SKM-1 (cell line): Measurements from ENCODE around the gene KAT6B.
"Not testable (repeated sequence)": the region's sequence is repeated elsewhere in the genome, so short reads cannot be mapped to it uniquely, and the experiment has no call there.

Experiments used
- DNase-seq: peaks from one replicate; lab custom pipeline; 2025; ENCODE audit not compliant: unreplicated experiment; lab: John Stamatoyannopoulos, UW

The KAT6B gene

DNA sequence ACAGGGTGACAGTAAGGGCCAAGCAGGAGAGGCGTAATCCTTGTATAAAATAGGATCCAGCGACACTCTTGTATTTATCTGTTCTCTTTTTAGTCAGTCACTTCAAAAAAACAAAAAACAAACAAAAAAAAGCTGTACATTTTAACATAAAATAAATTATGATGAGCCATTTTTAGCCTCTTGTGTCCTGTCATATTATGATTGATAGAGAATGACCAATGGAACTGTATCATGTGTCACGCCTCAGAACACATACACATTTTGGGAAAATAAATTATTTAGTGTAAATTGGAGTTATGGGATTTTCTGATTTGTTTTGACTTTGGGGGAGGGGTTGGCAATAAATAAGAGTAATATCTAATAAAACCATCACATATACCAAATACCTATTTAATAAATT is 205.7 kb downstream of the KAT6B start:
- no peak for DNase-seq

DNA sequence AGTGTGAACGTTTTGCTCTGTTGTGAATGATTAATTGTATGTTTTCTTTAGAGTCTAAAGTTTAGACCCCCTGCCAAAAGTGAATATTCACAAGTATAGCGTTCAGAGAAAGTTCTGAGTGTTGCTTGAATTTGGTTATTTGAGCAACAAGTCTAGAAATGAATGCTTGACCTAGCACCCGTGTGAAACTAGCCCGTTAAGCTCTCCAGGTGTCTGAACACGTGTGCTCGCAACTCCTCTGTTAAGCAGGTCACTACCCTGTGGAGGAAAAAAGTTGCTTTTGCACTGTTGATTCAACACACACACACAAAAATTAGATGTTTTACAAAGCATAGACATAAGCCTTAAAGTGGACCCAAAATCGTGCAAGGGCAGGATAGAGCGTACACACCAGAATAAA is 206.4 kb downstream of the KAT6B start:
- DNase-seq, result no peak

DNA sequence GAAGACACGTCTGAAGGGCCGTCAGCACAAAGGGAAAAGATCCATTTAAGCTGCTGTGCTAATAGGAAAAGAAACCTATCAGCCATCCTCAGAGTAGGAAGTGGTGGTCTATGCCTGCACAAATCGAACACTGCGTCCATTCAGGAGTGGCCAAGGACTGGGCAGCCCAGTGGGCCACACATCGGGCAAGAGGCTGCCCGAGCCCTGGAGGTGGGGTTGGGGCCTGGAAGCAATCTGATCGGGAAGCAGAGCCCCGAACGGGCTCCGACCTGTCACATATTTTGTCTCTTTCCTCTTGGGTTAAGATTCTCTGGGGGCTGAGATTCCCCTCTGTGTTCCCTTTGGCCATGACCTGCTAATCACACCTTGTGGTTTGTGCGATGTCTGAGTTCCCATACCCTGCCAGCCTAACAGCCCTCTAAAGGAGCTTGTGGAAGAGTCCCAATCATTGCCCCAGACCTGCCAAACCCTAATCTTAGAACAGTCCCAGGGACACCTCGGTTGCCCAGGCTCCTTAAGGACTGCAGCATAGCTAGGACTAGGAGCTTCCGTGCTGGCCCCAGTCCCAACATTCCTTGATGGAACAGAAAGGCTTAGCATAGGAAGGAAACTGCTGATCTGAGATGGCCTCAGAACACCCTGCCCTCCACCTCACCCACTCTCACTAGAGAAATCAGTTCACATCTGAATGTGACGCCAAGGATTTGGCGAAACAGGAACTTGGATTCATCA is 207.2 kb downstream of the KAT6B start:
- DNase-seq, result no peak

DNA sequence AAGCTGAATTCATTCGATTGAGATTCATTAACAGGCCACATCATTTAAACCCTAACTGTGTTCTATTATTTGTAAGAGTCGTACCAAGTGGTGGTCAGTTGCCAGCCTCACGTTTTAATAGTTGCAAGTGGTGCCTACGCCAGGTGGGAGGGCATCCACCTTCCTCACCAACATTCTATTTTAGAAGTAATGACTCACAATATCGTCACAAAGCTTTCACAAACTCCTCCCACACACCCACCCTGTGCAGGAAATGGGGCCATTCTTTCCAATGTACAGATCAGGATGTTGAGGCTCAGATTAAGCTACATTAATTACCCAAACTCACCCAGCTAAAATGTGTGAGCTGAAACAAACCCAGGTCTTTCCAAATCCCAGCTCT is 207.7 kb downstream of the KAT6B start:
- DNase-seq, result no peak

DNA sequence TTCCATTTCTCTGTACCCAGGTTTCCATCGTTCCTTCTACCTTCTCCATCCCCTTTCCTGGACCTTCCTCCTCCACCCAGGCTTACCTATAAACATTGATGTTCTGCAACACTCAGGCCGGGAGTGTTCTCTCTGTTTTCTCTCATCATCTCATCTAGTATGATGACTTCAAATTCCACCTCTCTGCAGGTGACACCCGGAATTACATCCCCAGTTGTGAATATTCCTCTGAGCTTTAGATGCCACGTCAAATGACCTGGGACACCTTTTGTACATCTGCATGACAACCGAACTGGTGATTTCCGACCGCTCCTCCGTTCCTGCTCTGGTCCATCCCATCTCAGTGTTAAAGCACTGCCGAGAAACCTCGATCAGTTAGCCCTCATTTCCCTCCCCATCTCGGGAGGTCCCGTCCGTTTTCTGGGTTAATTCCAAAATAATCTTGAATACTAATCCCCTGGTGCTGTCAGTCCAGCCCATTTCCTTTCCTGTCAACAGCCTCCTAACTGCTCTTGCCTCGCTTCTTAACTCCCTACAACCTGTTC is 208.4 kb downstream of the KAT6B start:
- DNase-seq, result no peak

DNA sequence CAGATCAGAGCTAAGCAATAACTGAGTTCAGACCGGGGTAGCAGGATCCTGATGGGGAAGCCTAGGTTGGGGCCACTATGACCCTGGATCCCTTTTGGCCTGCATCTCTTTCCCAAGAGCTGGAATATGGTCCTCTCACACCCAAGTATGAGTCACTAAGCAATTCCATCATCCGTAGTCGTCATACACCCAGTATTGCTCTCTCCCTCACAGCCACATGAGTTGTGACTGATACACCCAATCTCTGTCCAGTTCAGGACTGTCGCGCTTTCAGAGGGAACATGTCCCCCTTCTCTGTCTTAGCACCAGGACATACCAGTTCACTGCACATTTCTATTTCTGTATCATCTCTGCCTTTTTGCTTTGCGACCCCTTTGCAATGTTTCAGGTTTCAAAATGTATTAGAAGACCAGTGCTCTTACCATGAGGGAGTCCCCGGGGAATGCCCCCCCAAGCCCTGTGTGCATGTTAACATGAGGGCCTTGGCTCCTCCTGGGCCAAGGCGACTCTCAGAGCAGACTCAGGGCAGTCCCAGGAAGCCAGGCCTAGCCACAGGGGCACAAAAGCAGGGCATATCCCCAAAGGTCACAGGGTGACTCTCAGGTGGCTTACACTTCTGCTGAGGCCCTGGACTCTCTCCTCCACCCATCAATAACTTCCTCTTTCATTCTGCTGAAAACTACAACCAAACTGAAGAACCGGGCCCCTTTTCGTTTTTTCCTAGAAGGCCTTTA is 209.7 kb downstream of the KAT6B start:
- DNase-seq, result no peak

DNA sequence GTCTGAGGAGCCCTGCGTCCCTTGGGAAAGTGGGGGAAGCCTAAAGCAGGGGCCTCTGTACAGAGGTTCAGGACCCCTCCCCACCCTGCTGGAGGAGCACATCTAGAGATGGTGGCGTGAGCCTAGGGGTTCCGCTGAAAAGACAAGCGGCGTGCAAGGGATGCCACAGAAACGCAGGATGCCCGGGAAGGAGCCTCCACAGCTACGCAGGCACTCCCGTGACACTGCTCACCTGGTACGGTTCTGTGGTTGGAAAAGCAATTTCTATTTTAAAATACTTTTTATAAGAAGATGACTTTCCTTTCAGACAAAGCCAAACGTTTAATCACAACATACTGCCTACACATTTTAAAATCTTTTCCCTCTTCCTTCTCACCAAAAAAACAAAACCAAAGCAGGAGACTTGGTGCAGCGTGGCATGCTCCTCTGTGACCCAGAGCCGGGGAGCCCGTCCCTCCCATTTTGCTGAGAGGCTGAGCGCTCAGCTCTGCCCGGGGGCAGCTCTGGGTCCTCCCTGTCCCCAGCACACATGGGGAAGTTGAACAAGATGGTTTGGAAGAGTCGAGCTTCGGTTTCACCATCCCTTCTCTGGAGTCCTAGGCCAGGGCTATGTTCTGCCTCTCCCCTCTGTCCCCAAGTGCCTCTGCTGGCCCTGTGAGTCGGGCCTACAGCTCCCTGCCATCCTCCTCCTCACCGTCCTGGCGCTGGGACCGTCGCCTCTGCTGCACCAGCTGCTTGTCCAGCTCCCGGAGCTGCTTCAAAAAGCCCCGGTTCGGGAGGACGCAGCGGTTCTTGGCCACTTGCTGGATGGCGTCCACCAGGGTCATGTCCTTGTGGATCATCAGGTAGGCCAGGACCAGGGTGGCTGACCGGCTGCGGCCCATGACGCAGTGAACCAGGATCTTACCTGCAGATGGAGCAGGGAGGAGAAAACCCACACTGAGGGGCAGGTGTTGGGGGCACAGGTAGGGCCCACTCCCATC is 211.1 kb downstream of the KAT6B start:
- no peak for DNase-seq

DNA sequence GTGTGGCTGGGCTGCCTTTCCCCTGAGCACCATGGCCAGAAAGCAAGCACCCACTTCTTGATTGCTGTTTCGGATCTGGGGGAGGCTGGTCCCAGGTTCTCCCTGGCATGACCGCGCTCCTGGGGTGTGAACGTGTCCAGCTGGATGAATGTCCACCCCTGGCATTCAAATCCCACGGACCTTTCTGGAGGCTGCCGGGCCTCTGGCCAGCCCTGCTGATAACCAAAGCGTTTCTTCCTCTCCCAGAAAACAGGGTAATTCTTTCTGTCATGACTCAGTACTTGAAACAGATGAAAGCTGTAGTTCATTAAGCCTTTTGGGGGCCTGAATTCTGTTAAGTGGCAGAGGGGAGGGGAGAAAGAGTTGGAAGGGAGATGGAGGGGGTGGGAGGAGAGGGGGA is 211.9 kb downstream of the KAT6B start:
- DNase-seq, result no peak

DNA sequence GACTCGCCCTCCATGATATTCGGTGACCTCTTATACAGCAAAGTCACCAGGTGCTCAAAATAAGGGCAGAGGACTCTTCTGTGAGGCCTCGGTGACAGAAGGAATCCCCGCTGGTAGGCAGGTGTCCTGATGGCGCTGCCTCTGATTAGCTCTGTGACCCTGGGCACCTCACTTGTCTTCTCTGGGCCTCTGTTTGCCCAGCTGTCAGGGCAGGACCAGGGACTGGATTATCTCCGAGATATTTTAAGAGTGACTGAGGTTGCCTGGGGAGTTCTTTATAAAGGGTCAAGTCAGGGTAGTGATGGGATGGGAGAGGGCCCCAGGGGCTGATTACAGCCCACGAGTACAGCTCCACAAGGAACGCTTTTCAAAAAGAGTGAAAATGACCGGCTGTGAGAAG is 214.2 kb downstream of the KAT6B start:
- no peak for DNase-seq

DNA sequence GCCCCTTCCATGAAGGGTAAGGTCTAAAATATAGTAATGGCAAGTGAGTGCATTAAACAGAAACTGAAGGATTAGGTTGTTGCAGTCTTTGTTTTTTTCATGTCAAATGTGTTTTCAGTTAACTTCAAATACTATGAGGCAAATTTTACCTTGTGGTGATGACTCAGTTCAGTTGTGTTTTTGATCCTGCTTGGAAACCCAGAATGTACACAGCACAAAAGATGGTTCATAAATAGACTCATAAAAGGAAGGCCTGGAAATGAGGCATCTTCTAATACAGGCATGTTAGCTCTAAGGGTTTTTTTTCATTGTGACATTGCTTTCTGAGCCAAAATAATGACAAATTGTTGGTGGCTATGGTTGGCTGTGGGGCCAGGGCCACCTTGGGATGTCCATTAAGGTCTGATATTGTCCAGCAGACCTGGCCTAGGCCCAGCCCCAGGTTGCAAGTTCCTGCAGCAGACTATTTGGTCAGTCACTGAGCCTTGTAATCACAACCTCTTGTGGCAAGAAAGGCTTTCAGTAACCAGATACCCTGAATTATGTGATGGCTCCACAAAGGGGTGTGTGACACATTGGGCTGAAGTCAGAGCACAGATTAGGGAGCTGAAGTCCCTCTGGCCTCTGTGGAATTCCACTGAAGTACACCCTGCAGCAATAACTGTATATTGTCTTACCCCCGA is 216.0 kb downstream of the KAT6B start:
- DNase-seq, result no peak

DNA sequence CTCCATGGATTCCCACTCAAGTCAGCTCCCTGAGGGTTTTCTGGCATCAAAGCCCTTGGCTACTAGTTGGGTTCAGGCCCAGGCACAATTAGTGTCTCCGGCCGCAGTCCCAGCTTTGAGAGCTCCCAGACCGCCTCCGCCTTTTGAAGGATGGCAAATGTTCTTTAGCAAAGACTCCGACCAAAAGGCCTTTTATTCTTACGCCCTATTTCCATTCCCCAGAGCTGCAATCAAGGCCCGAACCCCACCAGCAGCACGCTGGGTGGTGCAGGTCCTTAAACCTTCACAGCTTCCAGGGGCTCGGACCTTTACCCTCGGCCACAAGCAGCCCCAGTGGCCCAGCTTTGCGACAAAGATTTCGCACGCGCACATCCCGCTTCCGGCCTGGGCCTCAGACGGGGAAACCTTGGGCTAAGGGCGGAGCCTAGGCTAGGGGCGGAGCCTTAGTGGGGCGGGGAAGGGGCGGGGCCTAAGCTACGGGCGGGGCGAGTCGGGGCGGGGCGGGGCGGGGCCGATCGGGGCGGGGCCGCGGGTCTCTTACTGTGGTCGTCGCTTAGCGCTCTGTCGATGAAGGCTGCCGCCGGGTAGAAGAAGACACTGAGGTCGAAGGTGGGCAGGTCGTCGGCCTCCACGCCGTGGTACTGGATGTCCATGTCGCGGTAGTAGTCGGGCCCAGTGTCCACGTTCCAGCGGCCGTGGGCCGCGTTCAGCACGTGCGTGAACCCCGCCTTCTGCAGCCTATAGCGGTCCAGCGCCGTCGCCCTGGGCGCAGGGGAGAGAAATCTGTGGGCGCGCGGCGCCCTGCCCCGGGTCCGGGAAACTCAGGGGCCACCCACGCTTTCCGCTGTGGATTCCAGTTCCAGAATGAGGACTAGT is 217.1 kb downstream of the KAT6B start:
- DNase-seq, result no peak

DNA sequence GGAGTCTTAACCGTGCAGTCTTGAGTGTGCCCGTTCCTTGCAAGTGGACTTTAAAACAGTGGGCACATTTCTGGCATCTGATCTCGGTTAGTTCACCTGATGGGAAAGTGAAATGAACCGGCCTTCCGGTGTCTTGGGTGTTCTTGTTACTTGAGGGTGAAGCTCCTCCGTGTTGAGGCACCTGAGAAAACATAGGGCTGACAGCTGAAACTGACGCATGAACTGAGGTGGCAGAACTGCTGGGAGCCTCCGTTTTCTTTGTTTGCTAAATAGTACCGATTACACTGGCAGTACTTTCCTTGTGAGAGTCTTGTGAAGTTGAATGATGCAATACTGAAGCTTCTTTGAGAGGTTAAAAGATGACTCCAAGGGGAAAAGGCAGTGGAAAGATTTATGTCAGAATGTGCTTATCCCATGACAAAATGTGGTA is 222.3 kb downstream of the KAT6B start:
- DNase-seq, result no peak

DNA sequence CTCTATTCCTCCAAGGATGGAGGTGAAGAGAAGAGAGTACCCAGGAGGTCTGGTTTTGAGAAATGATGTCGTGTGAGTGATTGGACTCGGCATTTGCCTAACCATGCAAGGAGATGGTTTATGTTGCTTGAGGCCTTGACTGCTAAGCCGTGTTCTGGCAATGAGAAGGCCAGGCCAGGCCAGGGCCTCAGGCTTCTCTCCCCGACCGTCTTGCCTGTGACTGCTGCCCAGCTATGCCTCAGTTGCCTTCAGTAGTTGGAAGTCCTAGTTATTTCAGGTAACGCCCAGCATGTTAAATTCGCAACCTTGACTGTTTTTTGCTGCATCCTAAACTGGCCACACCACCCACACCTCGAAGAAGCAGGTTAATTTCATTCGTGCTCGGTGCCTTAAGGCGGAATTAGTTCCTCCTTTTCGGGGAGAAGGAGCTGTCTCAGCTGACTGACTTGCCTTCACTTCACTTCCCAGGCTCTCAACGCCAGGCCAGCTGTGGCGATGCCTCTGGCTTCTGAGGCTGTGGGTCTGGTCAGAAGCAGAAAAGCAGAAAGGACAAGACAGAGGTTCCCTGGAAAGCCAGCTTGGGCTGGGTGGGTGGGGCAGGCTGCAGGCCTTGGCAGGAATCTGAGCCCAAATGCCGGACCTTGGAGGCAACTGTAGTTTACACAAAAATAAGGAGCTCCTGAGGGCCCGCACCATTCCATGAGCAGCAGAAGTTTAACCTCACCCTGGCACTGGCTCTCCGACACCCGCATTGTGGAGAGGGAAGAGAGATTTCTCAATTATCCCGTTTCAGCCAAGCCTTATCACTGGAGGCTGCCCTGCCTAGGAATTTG is 223.1 kb downstream of the KAT6B start:
- no peak for DNase-seq

DNA sequence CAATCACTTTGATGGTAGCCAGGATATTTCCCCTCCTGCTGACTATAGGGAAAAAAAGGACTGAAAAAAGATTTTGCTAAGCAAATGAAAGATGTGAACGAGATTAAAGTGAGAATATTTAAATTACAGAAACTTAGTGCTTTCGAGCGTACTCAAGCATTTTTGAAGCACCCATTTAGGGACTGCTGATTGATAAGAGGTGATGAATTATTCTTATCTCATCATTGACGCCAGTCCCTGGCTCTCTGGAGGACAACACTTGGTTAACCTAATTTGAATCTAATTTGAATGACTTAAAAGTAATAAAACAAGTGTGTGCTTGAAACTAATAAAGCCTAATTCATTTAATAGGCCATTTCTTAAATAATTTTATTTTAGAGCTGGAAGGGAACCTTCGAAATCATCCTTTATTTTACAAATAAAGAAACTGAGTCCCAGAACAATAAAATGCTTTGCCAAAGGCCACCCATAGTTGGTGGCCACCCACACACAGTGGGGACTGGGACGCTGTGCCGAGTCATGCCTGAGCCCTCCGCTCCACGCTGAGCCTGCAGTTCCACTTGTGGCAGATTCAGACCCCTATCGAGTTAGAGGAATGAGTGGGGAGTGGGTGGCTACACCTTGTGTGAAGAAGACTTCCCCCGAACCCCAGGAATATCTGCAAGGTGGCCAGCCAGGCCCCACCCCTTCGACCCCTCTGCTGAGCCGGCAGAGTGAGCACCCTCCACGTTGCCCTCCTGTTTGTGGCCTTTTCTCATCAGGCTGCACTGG is 223.9 kb downstream of the KAT6B start:
- no peak for DNase-seq

DNA sequence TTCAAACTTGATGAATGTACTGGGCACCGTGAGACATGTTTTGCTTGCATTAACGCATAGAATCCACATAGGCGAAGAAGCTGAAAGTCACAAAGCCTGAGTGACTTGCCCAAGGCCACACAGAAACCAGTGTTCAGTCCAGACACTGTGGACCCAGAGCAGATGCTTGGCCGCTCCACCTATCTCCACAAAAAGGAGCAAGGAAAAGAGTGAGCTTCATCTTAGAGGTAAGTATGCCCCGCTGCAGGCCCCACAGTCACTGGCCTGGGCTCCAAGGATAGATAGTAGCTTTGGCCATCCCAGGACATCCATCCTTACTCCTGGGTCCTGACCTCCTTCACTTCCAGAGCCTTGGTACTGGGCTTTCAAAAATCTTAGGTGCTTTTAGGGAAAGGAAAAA is 224.9 kb downstream of the KAT6B start:
- DNase-seq, result no peak

DNA sequence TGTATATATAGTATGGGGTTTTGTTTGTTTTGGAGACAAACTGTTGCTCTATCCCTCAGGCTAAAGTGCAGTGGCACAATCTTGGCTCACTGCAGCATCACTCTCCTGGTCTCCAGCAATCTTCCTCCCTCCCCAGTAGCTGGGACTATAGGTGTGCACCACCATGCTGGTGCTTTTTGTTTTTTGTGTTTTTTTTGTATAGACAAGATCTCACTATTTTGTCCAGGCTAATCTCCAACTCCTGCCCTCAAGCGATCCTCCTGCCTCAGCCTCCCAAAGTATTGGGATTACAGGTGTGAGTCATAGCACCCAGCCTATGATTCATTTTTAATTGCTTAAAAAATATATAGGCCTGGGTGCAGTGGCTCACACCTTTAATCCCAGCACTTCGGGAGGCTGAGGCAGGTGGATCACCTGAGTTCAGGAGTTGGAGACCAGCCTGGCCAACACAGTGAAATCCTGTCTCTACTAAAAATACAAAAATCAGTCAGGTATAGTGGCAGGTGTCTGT is 229.6 kb downstream of the KAT6B start:
- DNase-seq, result not testable (repeated sequence)

DNA sequence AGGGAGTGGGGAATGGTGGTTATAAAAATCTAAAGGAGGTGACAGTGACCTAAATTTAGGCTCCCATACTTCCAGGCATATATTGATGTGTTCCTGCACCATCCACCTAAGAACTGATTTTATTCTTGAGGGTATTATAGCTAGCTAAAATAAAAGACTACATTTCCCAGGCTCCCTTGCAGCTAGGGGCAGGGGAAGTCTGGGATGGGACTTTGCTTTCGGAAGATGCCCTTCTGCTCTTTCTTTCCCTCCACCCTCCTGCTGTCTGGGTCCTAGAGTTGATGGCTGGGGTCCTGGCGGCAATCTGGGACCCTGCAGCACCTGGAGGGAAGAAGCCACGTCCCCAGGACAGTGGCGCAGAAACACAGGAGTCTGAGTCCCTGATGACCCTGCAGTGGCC is 231.3 kb downstream of the KAT6B start:
- no peak for DNase-seq

DNA sequence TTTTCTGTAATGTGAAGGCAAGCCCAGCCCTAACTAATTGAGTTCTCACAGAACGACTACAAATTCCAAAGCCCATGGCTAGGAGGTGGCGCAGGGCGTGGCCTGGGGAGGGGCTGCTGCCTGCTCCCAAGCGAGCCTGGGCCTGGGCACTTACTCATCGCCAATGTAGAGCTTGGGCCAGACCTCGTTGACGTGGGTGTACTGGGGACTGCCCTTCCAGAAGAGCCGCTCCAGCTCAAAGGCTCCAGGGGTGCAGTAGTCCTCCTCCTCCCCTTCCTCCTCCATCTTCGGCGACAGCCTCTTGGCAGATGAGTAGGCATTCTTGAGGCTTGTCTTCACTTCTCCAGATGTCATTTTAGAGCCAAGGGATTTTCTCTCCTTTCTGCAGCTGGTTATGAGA is 231.8 kb downstream of the KAT6B start:
- no peak for DNase-seq
